HG03469 (cell line): ENCODE results near the gene A3GALT2.

Experiments
- ATAC-seq: cut with Tn5 transposase; IDR thresholded peaks from one replicate; pipeline ENCODE4 v1.9.1; 2021; ENCODE audit warnings: mild to moderate bottlenecking, moderate library complexity, moderate number of reproducible peaks; ENCODE audit not compliant: unreplicated experiment

A3GALT2 gene

DNA sequence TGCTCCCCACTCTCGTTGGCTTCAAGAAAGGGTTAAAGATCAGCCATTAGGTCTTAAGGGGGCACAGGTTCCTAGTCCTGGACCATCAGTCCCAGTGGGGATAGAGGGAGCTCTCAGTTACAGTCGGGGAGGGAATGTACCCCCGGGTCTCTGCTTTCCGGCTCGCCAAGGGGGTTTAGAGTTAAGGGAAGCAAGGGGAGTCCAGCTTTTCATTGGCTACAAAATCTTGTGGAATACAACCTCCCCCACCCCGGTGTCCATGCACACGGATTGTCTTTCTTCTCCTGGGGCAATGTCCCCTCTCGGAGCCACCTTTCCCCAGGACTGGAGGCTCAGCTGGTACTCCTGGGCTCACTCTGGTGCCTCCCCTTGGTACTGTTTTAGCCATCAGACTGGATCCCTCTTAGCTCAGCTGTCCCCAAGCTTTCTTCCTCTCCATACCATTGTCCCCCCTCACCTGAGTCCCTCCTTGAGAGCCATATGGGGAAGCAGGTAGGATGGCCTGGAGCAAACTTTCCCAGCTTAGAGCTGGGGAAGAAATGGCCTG is at the start of gene A3GALT2:
Gene A3GALT2, minus strand, starts transcription at position 480 of the 547 bp plus-strand sequence. Its CDS starts 0 bp downstream, at position 480.
- ATAC-seq = no peak

DNA sequence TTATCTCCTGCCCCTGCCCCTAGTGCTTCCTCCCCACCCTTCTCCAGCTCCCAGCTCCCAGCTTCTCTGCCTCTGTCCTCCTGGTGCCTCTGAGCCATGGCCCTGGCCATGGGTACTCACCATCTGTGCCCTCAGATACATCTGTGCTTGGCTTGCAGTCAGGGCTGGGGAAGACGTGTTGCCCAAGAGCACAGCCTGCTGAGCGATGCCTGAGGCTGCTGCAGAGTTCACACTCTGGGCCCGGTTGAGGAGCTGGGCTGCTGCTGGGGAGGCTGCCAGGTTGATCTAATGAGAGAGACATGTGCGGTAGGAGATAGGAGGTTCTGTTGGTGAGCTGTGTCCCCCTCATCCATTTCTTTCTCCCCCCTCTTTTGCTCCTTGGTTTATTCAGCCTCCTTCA is 49.4 kb upstream of the A3GALT2 start:
- ATAC-seq = no peak

- no peak for ATAC-seq
Observed at GRCh38 chr1:33369764-33370163, 48.9 kb upstream of the A3GALT2 start.

DNA sequence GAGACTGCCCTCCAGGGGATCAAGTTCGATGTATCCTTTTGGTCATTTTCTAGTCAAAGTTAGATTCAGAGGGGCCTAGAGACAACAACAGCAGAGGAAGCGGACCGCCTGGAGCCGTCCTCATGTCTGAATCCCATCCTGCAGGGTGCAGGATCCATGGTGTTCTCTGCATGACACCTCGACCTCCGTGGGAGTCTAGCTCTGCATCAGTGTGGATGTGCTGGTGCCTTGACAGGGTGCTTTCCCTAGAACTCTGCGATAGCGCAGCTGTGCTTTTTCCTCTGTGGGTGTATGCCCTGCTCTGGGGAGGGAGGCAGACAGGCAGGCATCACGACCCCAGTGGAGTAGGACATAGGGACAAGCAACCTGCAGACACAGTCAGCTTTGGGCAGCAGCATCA is 48.2 kb upstream of the A3GALT2 start:
- ATAC-seq = no peak

GRCh38 chr1:33368431-33368830 is 47.5 kb upstream of the A3GALT2 start:
- ATAC-seq = no peak

DNA sequence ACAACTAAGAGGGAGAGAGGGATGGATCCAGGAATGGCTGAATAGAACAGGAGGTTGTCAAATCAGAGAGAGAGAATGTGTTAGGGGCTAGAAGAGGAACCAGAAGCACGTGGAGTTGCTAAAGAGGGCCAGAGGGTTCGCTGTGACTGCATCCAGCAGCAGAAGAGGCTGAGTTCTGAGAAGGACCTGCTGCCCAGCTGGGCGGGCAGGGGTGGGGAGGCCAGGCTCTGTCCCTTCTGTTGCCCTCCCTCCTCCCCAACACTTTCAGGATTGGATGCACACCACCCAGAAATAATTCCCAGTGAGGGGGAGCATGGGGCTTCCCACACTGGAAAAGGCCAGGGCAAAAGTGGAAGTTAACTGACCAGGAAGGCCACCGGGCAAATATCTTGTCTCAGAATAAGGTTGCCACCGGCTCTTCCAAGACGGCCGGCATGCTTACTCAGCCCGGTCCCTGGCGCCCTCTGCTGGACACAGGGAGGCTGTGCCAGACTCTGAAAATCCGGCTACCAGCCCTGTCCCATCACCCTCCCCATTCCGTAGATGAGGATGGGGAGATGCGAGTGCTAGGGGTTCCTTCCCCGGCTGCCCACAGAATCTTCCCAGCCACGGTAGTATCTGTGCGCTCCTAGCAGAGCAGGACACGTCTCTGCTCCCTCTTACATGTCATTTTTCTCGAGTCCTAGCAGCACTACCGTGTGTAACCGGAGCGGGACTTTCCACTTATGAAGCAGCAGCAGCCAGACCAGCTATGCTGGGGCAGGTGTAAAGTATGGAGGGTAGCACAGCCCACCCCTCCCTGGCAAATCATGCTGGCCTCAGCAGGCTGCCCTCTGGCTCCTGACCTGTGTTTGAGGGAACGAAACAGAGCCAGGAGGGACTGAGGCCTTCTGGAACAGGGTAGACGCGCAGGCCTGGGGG is 46.8 kb upstream of the A3GALT2 start:
- ATAC-seq = no peak

DNA sequence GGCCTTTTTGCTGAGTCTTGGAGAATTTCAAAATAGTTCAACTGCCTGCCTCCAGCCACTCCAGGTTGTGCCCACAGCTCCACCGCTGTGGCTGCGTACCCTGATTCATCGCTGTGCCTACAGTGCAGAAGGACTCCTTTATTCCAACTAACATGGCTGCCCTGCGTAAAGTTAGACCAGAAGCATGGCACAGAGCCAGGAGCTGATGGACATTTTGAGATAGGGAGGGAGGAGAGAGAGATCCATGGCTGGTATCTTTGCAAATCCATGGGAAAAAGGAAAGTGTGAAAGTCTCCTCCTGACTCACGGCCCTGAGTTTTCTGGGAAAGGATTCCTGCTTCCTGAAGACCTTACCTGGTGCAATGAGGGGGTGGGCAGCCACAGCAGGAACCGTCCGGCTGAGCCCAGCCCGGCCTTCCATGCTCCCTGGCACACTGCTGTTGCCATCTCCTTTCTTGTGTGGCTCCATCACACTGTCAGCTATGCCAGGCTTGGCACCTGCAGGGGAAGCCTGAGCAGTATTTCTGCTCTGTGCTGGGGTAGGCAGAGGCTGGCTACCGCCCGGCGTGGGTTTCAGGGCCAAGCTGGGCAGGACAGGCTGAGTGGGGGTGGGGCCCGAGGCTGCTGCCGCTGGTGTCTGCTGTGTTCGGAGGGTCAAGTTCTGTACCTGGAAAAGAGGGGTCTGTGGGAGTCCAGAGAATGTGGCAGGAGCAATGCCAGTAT is 46.0 kb upstream of the A3GALT2 start:
- no peak for ATAC-seq

GRCh38 chr1:33365560-33365997 is 44.7 kb upstream of the A3GALT2 start:
- no peak for ATAC-seq

DNA sequence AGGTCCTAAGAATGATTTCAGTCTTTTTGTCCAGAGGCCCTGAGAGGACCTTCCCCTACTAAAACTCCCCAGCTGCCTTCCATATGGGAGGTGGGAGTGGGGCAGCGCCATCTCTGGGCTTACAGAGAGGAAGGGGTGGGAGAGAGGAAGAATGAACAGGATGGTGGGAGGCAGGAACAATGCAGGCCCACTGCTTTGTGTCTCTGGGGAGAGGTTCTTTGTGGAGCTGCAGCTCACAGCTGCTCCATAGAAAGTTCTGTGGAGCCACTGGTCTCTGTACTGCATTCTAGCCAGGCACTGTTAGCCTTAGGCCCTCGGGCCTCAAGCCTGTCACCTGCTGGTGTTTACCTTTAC is 43.6 kb upstream of the A3GALT2 start:
- no peak for ATAC-seq

GRCh38 chr1:33363470-33363861 is 42.6 kb upstream of the A3GALT2 start:
- no peak for ATAC-seq

- no peak for ATAC-seq
Observed at GRCh38 chr1:33363021-33363420, 42.1 kb upstream of the A3GALT2 start.

GRCh38 chr1:33361532-33362235 is 40.8 kb upstream of the A3GALT2 start:
- ATAC-seq = no peak

DNA sequence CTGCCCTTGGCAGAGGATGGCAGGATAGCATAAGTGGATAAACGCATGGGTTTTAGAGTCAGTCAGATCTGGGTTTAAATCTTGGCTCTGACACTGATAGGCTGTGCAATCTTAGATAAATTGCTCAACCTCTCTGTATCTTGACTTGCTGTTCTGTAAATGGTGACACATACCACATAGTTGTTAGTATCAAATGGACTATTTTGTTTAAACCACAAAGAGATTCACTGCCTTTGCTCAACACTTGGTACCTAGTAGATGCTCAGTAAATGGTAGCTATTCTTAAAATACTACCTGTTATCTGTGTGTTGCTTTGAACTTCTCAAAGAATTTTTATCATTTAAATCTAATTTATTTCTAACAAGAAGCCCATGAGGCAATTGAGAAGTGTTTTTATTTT is 39.5 kb upstream of the A3GALT2 start:
- ATAC-seq = no peak

DNA sequence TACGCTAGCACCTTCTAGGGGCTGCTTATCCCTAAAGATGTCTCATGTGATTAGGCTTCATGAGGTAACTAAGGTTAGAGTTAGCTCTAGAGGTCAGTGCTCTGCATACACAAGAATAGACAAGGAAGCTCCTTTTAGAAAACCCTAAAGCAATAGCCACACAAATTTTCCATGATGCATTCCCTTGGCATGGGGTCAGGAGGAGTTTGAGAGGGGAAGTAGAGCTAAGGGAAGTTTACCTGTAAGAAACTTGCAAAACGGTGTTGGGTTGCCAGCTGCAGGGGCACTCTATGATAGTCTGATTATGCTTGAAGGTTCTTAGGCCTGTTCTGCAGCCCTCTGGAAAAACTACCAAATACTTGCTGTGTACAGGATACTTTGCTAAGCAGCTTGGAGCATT is 39.0 kb upstream of the A3GALT2 start:
- ATAC-seq = no peak

GRCh38 chr1:33358795-33359503 is 38.1 kb upstream of the A3GALT2 start:
- no peak for ATAC-seq

- ATAC-seq = no peak
Observed at GRCh38 chr1:33358114-33358794, 37.4 kb upstream of the A3GALT2 start.

GRCh38 chr1:33357099-33357498 is 36.2 kb upstream of the A3GALT2 start:
- no peak for ATAC-seq

- ATAC-seq = no peak
Observed at GRCh38 chr1:33354707-33355316, 33.9 kb upstream of the A3GALT2 start.

DNA sequence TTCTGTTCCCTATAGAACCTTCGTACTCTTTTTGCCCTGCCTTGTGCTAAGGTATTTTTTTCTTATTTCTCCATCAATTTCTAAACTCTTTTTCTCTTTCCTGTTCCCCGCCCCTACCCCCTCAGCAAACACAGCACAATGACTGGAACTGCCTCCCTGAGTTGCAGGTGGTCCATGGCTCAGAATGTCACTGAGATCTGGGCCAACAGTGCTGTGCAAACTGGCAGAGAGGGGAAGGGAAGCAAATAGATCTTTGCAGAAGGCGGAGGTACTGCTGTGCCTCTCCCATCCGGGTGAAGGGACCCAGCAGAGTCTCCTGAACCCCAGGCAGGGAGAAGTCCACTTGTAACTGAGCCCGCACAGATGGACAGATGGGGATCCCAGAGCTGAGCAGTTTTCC is 32.6 kb upstream of the A3GALT2 start:
- ATAC-seq = no peak

DNA sequence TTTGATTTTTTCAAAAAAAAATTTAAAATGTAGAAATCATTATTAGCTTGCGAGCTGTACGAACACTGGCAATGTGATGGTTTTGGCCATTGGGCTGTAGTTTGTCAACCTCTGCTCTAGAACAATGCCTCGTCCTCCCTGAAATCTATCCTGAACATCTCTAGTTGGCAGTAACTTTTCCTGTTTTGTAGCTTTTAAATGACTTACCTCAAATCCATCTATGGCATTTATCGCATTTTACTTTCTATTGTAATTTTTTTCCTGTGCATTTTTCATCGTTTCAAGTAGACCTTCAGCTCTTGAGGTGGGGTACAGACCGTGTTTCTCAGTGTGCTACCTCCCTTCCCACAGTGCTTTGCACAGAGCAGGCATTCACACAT is 30.4 kb upstream of the A3GALT2 start:
- no peak for ATAC-seq
